Upper lobe of left lung (tissue), 6 donors: ENCODE measurements around the gene TMEM259. TPM values are rescaled to one million over a fixed set of nuclear protein-coding genes. Genes with fewer than 3 reads are reported as not detected.
A peak's percentile ranks its signal among the peaks of the same experiment; 100 is the strongest.

ENCODE experiments used
- ATAC-seq, 2 donors: fragments of 200-7000 bp; cut with Tn5 transposase; one replicate each; pipeline ENCODE4 v1.9.1; 2022; ENCODE audit warnings: mild to moderate bottlenecking in 2 of 2, moderate library complexity in 2 of 2; ENCODE audit not compliant: low FRiP score in 2 of 2
- DNase-seq, 2 donors: peaks; one replicate each; pipeline ENCODE4 v3.0.0-alpha.2; 2019 to 2020
- H3K27ac ChIP-seq, 4 donors: fragments of 200-600 bp; sonication (generic); one replicate each; pipeline ENCODE4 v1.5.1; 2016 to 2019
- H3K27me3 ChIP-seq, 4 donors: fragments of 200-600 bp; sonication (generic); one replicate each; pipeline ENCODE4 v1.5.1; 2017 to 2019
- H3K36me3 ChIP-seq, 4 donors: fragments of 200-600 bp; sonication (generic); one replicate each; pipeline ENCODE4 v1.5.1; 2016 to 2019
- H3K4me1 ChIP-seq, 4 donors: fragments of 200-600 bp; sonication (generic); one replicate each; pipeline ENCODE4 v1.5.1; 2018 to 2019
- H3K4me3 ChIP-seq, 4 donors: fragments of 200-600 bp; sonication (generic); one replicate each; pipeline ENCODE4 v1.5.1; 2017 to 2019; ENCODE audit warnings: mild to moderate bottlenecking in 2 of 4, moderate library complexity in 1 of 4
- H3K9me3 ChIP-seq, 4 donors: fragments of 200-600 bp; sonication (generic); one replicate each; pipeline ENCODE4 v1.5.1; 2018 to 2019
- EP300 ChIP-seq, 4 donors: sonication (generic); formaldehyde crosslinking; IDR thresholded peaks; one replicate each; pipeline ENCODE4 v1.5.1; 2017; ENCODE audit warnings: antibody characterized with exemption in 4 of 4, control low read depth in 2 of 4
- POLR2A ChIP-seq, 4 donors: fragments of 450-650 bp; IDR thresholded peaks; one replicate each; pipeline ENCODE4 v1.5.1; 2016 to 2017; ENCODE audit warnings: antibody characterized with exemption in 4 of 4, mild to moderate bottlenecking in 2 of 4
- POLR2AphosphoS5 ChIP-seq, 2 donors: sonication (generic); formaldehyde crosslinking; IDR thresholded peaks; one replicate each; pipeline ENCODE4 v1.5.1; 2017; ENCODE audit warnings: antibody characterized with exemption in 2 of 2
- WGBS, 2 donors: methylation state at CpG; one replicate each; pipeline ENCODE4 v1.1.5; 2017 to 2018; 5-methylcytosine and 5-hydroxymethylcytosine counted together
- total RNA-seq, 6 donors: library from RNA; depleted of rRNA in 4 of 6; stranded (reverse); fragments of >200 nt in 4 of 6; gene quantifications; one replicate each; pipeline versions ENCODE4 v1.1.0 to v1.2.1, GENCODE V29; 2016 to 2021
- TF ChIP-seq, protein P1 (sequence below), 6 experiments: fragments of 450-650 bp in 4 of 6; fragments of 200-600 bp in 2 of 6; sonication (generic) in 2 of 6; IDR thresholded peaks; one replicate each; pipeline ENCODE4 v1.5.1; 2016 to 2019; ENCODE audit warnings: antibody characterized with exemption in 6 of 6
- donor health status: DM: no; HTN: no; CAD: no; lungs with moderate emphysema.
- donor health status: DM: no; HTN: yes; CAD: no; lungs with severe emphysema.

TMEM259 gene
- total RNA-seq, 6 donors from 2014 or later = 143 to 643 (median 208) TPM

DNA sequence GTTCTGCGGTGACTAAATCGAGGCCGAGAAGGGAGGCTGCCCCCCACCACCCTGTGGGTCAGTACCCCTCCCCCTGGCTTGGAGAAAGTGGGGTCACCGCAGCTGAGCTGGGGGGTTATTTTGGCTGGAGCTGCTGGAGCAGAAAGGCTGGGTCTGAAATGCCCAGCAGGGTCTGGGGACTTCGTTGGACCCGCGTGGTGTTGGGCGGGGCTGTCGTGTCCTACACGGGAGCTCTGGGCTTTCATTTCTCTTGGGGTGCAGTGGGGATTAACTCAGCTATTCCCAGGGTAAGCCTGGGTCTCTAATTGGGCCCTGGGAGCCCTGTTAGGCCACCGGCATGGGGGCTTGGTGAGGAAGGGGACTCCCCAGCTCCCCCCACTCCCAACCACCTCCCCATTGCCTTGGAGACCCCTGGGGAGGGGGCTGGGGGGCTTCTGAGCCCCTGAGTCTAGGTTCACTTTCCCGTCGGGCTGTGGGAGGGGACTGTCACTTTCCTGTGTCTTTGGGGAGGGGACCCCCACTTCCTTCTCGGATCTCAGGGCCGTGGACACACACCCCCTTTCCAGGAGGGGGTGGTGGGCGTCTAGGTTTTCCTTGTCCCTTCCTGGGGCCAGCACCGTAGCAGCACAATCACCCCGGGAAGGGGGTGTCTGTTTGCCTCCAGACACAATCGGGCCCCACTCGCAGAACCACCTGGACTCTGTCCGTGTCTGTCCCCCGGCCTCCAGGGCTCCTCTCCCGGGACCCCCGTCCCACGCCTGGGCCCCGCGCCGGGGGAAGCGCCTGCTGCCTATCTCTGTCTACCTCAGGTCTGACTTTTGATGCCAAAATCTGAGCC, 47.0 kb downstream of the TMEM259 start:
- H3K4me3 ChIP-seq = no peak overlapping the region
- H3K27ac ChIP-seq = no peak overlapping the region
- ATAC-seq = no peak
- WGBS, 2 donors = 87 to 91% methylated on average over 21 to 29 of the region's 29 CpGs
- H3K4me1 ChIP-seq = no peaks in the 10 kb centered on the region
- no peaks in the 10 kb centered on the region for H3K27me3 ChIP-seq
- no peak for DNase-seq
- peaks cover 4 to 8% (median 6%) of the 10 kb centered on the region in 4 donors for H3K9me3 ChIP-seq
- TF ChIP-seq EP300 (IDR thresholded peaks at IDR 0.05) (no peak), POLR2AphosphoS5 (IDR thresholded peaks at IDR 0.05) (no peak), POLR2A (IDR thresholded peaks at IDR 0.05) (no peak)
- TF ChIP-seq, protein P1, sequence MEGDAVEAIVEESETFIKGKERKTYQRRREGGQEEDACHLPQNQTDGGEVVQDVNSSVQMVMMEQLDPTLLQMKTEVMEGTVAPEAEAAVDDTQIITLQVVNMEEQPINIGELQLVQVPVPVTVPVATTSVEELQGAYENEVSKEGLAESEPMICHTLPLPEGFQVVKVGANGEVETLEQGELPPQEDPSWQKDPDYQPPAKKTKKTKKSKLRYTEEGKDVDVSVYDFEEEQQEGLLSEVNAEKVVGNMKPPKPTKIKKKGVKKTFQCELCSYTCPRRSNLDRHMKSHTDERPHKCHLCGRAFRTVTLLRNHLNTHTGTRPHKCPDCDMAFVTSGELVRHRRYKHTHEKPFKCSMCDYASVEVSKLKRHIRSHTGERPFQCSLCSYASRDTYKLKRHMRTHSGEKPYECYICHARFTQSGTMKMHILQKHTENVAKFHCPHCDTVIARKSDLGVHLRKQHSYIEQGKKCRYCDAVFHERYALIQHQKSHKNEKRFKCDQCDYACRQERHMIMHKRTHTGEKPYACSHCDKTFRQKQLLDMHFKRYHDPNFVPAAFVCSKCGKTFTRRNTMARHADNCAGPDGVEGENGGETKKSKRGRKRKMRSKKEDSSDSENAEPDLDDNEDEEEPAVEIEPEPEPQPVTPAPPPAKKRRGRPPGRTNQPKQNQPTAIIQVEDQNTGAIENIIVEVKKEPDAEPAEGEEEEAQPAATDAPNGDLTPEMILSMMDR (IDR thresholded peaks at IDR 0.05) = no peak
- peaks cover 15 to 33% (median 29%) of the 10 kb centered on the region in 4 donors for H3K36me3 ChIP-seq

GRCh38 chr19:972281-972680, 48.6 kb downstream of the TMEM259 start:
- DNase-seq = no peak
- Histone ChIP-seq H3K36me3 (peaks cover 22 to 45% (median 38%) of the 10 kb centered on the region in 4 donors), H3K27ac (no peak overlapping the region), H3K4me1 (no peaks in the 10 kb centered on the region), H3K9me3 (peaks cover 4 to 8% (median 6%) of the 10 kb centered on the region in 4 donors), H3K27me3 (no peaks in the 10 kb centered on the region), H3K4me3 (no peak overlapping the region)
- TF ChIP-seq EP300 (IDR thresholded peaks at IDR 0.05) (no peak), POLR2AphosphoS5 (IDR thresholded peaks at IDR 0.05) (no peak), POLR2A (IDR thresholded peaks at IDR 0.05) (no peak)
- TF ChIP-seq, protein P1 (IDR thresholded peaks at IDR 0.05) = no peak
- ATAC-seq = no peak
- 95 to 97% methylated on average over 6 of the region's 6 CpGs for WGBS, 2 donors

- H3K4me1 ChIP-seq = no peaks in the 10 kb centered on the region
- H3K9me3 ChIP-seq = peaks cover 4 to 8% (median 6%) of the 10 kb centered on the region in 4 donors
- peaks cover 22 to 50% (median 41%) of the 10 kb centered on the region in 4 donors for H3K36me3 ChIP-seq
- no peaks in the 10 kb centered on the region for H3K27me3 ChIP-seq
- H3K27ac ChIP-seq = no peak overlapping the region
- WGBS, 2 donors = 95 to 97% methylated on average over 15 to 24 of the region's 24 CpGs
- H3K4me3 ChIP-seq = no peak overlapping the region
- no peak for TF ChIP-seq POLR2A (IDR thresholded peaks at IDR 0.05)
- TF ChIP-seq POLR2AphosphoS5 (IDR thresholded peaks at IDR 0.05) = no peak
- TF ChIP-seq EP300 (IDR thresholded peaks at IDR 0.05) = no peak
- TF ChIP-seq, protein P1 (IDR thresholded peaks at IDR 0.05) = no peak
- ATAC-seq = no peak
- DNase-seq = peak in 1 of 2 donors; percentile 79
Measured at GRCh38 chr19:971795-972194, 49.1 kb downstream of the TMEM259 start.

- no peak for TF ChIP-seq POLR2A (IDR thresholded peaks at IDR 0.05)
- TF ChIP-seq EP300 (IDR thresholded peaks at IDR 0.05) = no peak
- TF ChIP-seq, protein P1 (IDR thresholded peaks at IDR 0.05) = peak in 4 of 6 experiments; percentile 38 to 49 (median 40)
- TF ChIP-seq POLR2AphosphoS5 (IDR thresholded peaks at IDR 0.05) = no peak
- Histone ChIP-seq H3K27me3 (no peaks in the 10 kb centered on the region), H3K9me3 (peaks cover 4 to 8% (median 6%) of the 10 kb centered on the region in 4 donors), H3K27ac (no peak overlapping the region), H3K36me3 (peaks cover 25 to 58% (median 46%) of the 10 kb centered on the region in 4 donors), H3K4me1 (no peaks in the 10 kb centered on the region), H3K4me3 (no peak overlapping the region)
- ATAC-seq = no peak
- DNase-seq = no peak
- WGBS, 2 donors = 95 to 97% methylated on average over 13 to 14 of the region's 14 CpGs
Measured at GRCh38 chr19:970695-971094, 50.2 kb downstream of the TMEM259 start.
